ENCODE measurements around the gene XYLT1.

DNA sequence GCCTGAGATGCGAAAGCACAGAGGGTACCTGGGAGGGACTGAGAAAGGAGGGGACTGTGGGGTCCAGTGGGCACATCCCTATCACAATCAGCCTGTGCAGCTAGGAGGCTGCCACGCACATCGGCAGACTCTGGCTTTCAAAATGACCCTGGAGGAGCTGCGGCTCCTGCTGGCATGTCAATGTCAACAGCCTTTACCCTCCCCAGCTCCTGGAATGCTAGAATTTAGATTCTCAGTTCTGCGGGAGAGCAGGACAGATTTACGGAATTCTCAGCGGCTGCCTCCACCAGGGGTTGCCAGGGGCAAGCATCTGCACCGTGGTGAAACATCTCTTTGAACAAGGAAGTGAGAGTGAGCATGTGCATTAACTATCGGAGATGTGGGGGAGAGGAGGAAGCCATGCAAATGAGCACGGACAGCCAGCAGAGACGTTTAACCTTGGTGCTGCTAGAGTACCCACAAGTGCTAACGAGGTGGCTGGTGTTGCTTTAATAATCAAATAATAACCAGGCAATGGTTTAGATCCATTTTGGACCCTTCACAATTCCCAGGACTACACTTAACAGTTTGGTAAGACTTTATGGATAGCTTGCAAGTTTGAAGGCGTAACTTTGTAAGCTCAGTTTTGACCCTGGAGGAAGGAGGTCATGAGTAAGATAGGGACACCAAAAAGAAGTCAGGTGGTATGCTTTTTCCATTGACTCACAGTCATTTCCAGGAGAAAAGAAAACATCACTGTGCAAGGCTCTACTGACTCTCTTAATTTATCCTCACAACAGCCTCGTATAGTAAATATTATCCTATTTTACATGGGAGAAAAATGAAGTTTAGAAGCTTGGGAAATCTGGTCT, 54.1 kb downstream of the XYLT1 start:
- TF ChIP-seq, protein P1, sequence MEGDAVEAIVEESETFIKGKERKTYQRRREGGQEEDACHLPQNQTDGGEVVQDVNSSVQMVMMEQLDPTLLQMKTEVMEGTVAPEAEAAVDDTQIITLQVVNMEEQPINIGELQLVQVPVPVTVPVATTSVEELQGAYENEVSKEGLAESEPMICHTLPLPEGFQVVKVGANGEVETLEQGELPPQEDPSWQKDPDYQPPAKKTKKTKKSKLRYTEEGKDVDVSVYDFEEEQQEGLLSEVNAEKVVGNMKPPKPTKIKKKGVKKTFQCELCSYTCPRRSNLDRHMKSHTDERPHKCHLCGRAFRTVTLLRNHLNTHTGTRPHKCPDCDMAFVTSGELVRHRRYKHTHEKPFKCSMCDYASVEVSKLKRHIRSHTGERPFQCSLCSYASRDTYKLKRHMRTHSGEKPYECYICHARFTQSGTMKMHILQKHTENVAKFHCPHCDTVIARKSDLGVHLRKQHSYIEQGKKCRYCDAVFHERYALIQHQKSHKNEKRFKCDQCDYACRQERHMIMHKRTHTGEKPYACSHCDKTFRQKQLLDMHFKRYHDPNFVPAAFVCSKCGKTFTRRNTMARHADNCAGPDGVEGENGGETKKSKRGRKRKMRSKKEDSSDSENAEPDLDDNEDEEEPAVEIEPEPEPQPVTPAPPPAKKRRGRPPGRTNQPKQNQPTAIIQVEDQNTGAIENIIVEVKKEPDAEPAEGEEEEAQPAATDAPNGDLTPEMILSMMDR (conservative IDR thresholded peaks at IDR 0.05; ENCODE audit: low read length), result 0 out of 2 replicates have a peak, but pooled peaks have one; percentile 9
- no peak for TF ChIP-seq EZH2phosphoT487 (IDR thresholded peaks at IDR 0.05; ENCODE audit: borderline replicate concordance)

Measured in Loucy (cell line).